OCI-LY7 (cell line): ENCODE data around the gene MYOT. TPM values are rescaled to one million over a fixed set of nuclear protein-coding genes. Genes with fewer than 3 reads are reported as not detected.

Experiments used
- BruUV-seq: library from RNA; stranded (reverse); fragments of 400-500 nt; replicated peaks from 2 replicates; lab custom pipeline; 2021; lab: Mats Ljungman, UMichigan
- CTCF ChIA-PET: fragments of 300-600 bp; sonication (Branson Sonifier 250); formaldehyde crosslinking; loops from one replicate; lab custom pipeline; 2022; ENCODE audit warnings: antibody characterized with exemption; ENCODE audit not compliant: unreplicated experiment; lab: Charles Lee
- POLR2A ChIA-PET: fragments of 300-600 bp; sonication (Branson Sonifier 250); formaldehyde crosslinking; loops from one replicate; lab custom pipeline; 2022; ENCODE audit warnings: antibody characterized with exemption; lab: Charles Lee
- DNase-seq: peaks from one replicate; pipeline ENCODE4 v3.0.0-alpha.2; 2015; ENCODE audit warnings: low spot score
- H2AFZ ChIP-seq: fragments of 200-600 bp; sonication (generic), shearing (Covaris generic); 2 replicates; pipeline ENCODE4 v1.6.1; 2014; ENCODE audit warnings: mild to moderate bottlenecking, antibody characterized with exemption, low read length, moderate library complexity
- H3K27ac ChIP-seq: fragments of 200-600 bp; sonication (generic); 2 replicates; pipeline ENCODE4 v1.5.1; 2014; ENCODE audit warnings: mixed run types, low read depth, mild to moderate bottlenecking, moderate library complexity, low read length, inconsistent platforms; ENCODE audit not compliant: poor library complexity, severe bottlenecking
- H3K36me3 ChIP-seq: fragments of 200-600 bp; sonication (generic); 2 replicates; pipeline ENCODE4 v1.6.1; 2014; ENCODE audit warnings: mild to moderate bottlenecking, antibody characterized with exemption, low read length, moderate library complexity, mixed read lengths; ENCODE audit not compliant: insufficient read depth
- H3K4me1 ChIP-seq: fragments of 200-600 bp; sonication (generic); 2 replicates; pipeline ENCODE4 v1.5.1; 2014; ENCODE audit warnings: mild to moderate bottlenecking, low read length; ENCODE audit not compliant: insufficient read depth, poor library complexity, severe bottlenecking
- H3K4me2 ChIP-seq: fragments of 200-600 bp; sonication (generic); 2 replicates; pipeline ENCODE4 v1.6.1; 2014; ENCODE audit warnings: mild to moderate bottlenecking, low read length
- H3K4me3 ChIP-seq: fragments of 200-600 bp; sonication (generic); 2 replicates; pipeline ENCODE4 v1.5.1; 2014; ENCODE audit warnings: mild to moderate bottlenecking, low read depth, low read length; ENCODE audit not compliant: poor library complexity, severe bottlenecking
- H3K79me2 ChIP-seq: fragments of 200-600 bp; sonication (generic); 2 replicates; pipeline ENCODE4 v1.6.1; 2016; ENCODE audit warnings: low read depth, mild to moderate bottlenecking, low read length, moderate library complexity, mixed read lengths; ENCODE audit not compliant: insufficient read depth
- H3K9me2 ChIP-seq: fragments of 200-600 bp; sonication (generic); 2 replicates; pipeline ENCODE4 v1.6.1; 2016; ENCODE audit warnings: mild to moderate bottlenecking, low read length, mixed read lengths; ENCODE audit not compliant: insufficient read depth
- H3K9me3 ChIP-seq: fragments of 200-600 bp; sonication (generic); 2 replicates; pipeline ENCODE4 v1.6.1; 2014; ENCODE audit warnings: mild to moderate bottlenecking, mixed run types, low read length, mixed read lengths
- H4K20me1 ChIP-seq: fragments of 200-600 bp; sonication (generic); 2 replicates; pipeline ENCODE4 v1.6.1; 2014; ENCODE audit warnings: mild to moderate bottlenecking, antibody characterized with exemption, low read length, moderate library complexity, mixed read lengths; ENCODE audit not compliant: insufficient read depth
- EZH2phosphoT487 ChIP-seq: fragments of 200-600 bp; sonication (generic); IDR thresholded peaks from 2 replicates; pipeline ENCODE4 v1.6.1; 2018; ENCODE audit warnings: low read depth, borderline replicate concordance, mild to moderate bottlenecking, mixed run types, antibody characterized with exemption, low read length, moderate library complexity, mixed read lengths
- intact Hi-C: fragments of 100-400 bp; cut with micrococcal nuclease; formaldehyde crosslinking; loops from one replicate; pipeline ENCODE4 v1.10.0; 2022; ENCODE audit not compliant: unreplicated experiment
- total RNA-seq, 2 experiments: library from RNA; depleted of rRNA in 1 of 2; stranded (reverse); fragments of >200 nt in 1 of 2; shearing (Covaris generic) in 1 of 2; gene quantifications; 2 replicates each; pipeline ENCODE4 v1.2.3, GENCODE V29; 2014 to 2022
- TF ChIP-seq, protein P1 (sequence below): fragments of 200-600 bp; sonication (generic); conservative IDR thresholded peaks from 2 replicates; pipeline ENCODE4 v1.5.1; 2014; ENCODE audit warnings: mild to moderate bottlenecking, antibody characterized with exemption, low read length, moderate library complexity, mixed read lengths

MYOT gene
- total RNA-seq, 2 experiments from 2014 or later: not detected

- DNase-seq: no peak
- CTCF ChIA-PET: no interaction called here
Measured at GRCh38 chr5:137891849-137892248, 24.2 kb downstream of the MYOT start.

GRCh38 chr5:137894586-137894985 is 26.9 kb downstream of the MYOT start:
- Histone ChIP-seq H3K4me2 (no peak overlapping the region), H3K79me2 (no peaks in the 10 kb centered on the region), H3K4me1 (peaks cover 13% of the 10 kb centered on the region), H3K27ac (no peak overlapping the region), H2AFZ (no peak overlapping the region), H4K20me1 (no peaks in the 10 kb centered on the region), H3K9me2 (no peaks in the 10 kb centered on the region), H3K36me3 (no peaks in the 10 kb centered on the region), H3K9me3 (no peaks in the 10 kb centered on the region), H3K4me3 (no peak overlapping the region)
- ChIA-PET POLR2A (interaction anchor here (0.6 kb wide), 2 partner anchors 8 to 316 kb away, joined by 3 read pairs; no protein-coding TSS in a partner anchor), CTCF (no interaction called here)
- TF ChIP-seq, protein P1, sequence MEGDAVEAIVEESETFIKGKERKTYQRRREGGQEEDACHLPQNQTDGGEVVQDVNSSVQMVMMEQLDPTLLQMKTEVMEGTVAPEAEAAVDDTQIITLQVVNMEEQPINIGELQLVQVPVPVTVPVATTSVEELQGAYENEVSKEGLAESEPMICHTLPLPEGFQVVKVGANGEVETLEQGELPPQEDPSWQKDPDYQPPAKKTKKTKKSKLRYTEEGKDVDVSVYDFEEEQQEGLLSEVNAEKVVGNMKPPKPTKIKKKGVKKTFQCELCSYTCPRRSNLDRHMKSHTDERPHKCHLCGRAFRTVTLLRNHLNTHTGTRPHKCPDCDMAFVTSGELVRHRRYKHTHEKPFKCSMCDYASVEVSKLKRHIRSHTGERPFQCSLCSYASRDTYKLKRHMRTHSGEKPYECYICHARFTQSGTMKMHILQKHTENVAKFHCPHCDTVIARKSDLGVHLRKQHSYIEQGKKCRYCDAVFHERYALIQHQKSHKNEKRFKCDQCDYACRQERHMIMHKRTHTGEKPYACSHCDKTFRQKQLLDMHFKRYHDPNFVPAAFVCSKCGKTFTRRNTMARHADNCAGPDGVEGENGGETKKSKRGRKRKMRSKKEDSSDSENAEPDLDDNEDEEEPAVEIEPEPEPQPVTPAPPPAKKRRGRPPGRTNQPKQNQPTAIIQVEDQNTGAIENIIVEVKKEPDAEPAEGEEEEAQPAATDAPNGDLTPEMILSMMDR: no peak
- no peak for TF ChIP-seq EZH2phosphoT487
- intact Hi-C loops: no loop called here
- DNase-seq: no peak
- BruUV-seq: no TSS peak

More at GRCh38 chr5:137891849-137892248, 24.2 kb downstream of the MYOT start:
- TF ChIP-seq, protein P1: peak; percentile 48
- TF ChIP-seq EZH2phosphoT487: no peak
- peaks cover 6% of the 10 kb centered on the region for H3K4me1 ChIP-seq
- intact Hi-C loops: no loop called here
- no peaks in the 10 kb centered on the region for H3K9me2 ChIP-seq
- H4K20me1 ChIP-seq: no peaks in the 10 kb centered on the region
- no TSS peak for BruUV-seq
- no peak overlapping the region for H2AFZ ChIP-seq
- POLR2A ChIA-PET: interaction anchor here (0.6 to 0.7 kb wide), 2 partner anchors 15 to 171 kb away, joined by 3 read pairs; no protein-coding TSS in a partner anchor
- H3K79me2 ChIP-seq: no peaks in the 10 kb centered on the region
- no peaks in the 10 kb centered on the region for H3K36me3 ChIP-seq
- H3K4me3 ChIP-seq: no peak overlapping the region
- H3K4me2 ChIP-seq: no peak overlapping the region
- H3K27ac ChIP-seq: no peak overlapping the region
- H3K9me3 ChIP-seq: no peaks in the 10 kb centered on the region

- ChIA-PET POLR2A (interaction anchor here (0.6 to 1.4 kb wide), 3 partner anchors 9 to 210 kb away, joined by 3 read pairs; no protein-coding TSS in a partner anchor), CTCF (interaction anchor here (0.5 kb wide), 1 partner anchor 49 kb away, joined by 3 read pairs; no protein-coding TSS in a partner anchor)
- H3K9me3 ChIP-seq: no peaks in the 10 kb centered on the region
- no peak for TF ChIP-seq EZH2phosphoT487
- TF ChIP-seq, protein P1: no peak
- intact Hi-C loops: no loop called here
- H3K36me3 ChIP-seq: no peaks in the 10 kb centered on the region
- H3K79me2 ChIP-seq: no peaks in the 10 kb centered on the region
- no peak for DNase-seq
- no TSS peak for BruUV-seq
- H2AFZ ChIP-seq: no peak overlapping the region
- H4K20me1 ChIP-seq: no peaks in the 10 kb centered on the region
- H3K4me2 ChIP-seq: no peak overlapping the region
- H3K9me2 ChIP-seq: no peaks in the 10 kb centered on the region
- no peak overlapping the region for H3K4me3 ChIP-seq
- peaks cover 13% of the 10 kb centered on the region for H3K4me1 ChIP-seq
- H3K27ac ChIP-seq: no peak overlapping the region
Measured at GRCh38 chr5:137896560-137896959, 28.9 kb downstream of the MYOT start.
